ENCODE results near the gene ITPKC. TPM values are rescaled to one million over a fixed set of nuclear protein-coding genes. Genes with fewer than 3 reads are reported as not detected.

Gene ITPKC
- total and polyA plus RNA-seq, 2 donors, result 6.7 to 35.5 TPM

DNA sequence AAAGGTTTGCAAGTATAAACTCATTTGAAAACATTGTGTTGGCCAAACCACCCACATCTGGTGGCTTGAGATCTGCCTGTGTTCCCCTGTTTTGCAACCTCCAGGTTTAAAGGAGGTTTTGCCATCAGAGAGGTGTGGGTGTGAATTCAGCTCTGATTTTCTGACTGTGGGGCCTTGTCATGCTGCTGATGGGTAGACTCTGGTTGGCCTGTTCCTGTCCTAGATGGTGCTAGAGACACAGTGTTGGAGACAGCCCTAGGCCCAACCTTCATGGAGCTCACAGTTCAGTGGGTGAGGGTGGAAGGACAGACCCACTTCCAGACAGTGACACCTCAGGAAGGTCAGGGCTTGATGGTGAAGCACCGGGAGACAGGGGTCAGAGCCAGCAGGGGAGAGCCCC lies 68.6 kb downstream of the ITPKC start:
- DNase-seq (ENCODE audit: low read depth in 6 of 9, low spot score in 9 of 9), result no peak
- Histone ChIP-seq H3K27ac (ENCODE audit: low read depth in 1 of 2, low read length in 1 of 2) (no peak overlapping the region), H3K27me3 (ENCODE audit: control insufficient read depth in 2 of 2, insufficient read depth in 1 of 2, low read length in 1 of 2) (no peaks in the 10 kb centered on the region), H3K4me3 (ENCODE audit: low read length in 2 of 2) (no peak overlapping the region), H3K4me1 (ENCODE audit: control insufficient read depth in 2 of 2, insufficient read depth in 2 of 2, low read length in 2 of 2) (no peaks in the 10 kb centered on the region), H3K36me3 (ENCODE audit: control insufficient read depth in 2 of 2, insufficient read depth in 2 of 2, low read length in 1 of 2) (peaks cover 19 to 43% of the 10 kb centered on the region in 2 donors), H3K9me3 (ENCODE audit: control insufficient read depth in 2 of 2, insufficient read depth in 1 of 2, low read length in 1 of 2) (no peaks in the 10 kb centered on the region)
- 100% methylated on average over 1 of the region's 1 CpG for WGBS

GRCh38 chr19:40786060-40787037 lies 69.4 kb downstream of the ITPKC start:
- H3K4me3 ChIP-seq (ENCODE audit: low read length in 2 of 2), result no peak overlapping the region
- H3K36me3 ChIP-seq (ENCODE audit: control insufficient read depth in 2 of 2, insufficient read depth in 2 of 2, low read length in 1 of 2), result peaks cover 19 to 44% of the 10 kb centered on the region in 2 donors
- DNase-seq (ENCODE audit: low read depth in 6 of 9, low spot score in 9 of 9), result no peak
- no peaks in the 10 kb centered on the region for H3K4me1 ChIP-seq (ENCODE audit: control insufficient read depth in 2 of 2, insufficient read depth in 2 of 2, low read length in 2 of 2)
- WGBS, result 97% methylated on average over 25 of the region's 25 CpGs
- no peak overlapping the region for H3K27ac ChIP-seq (ENCODE audit: low read depth in 1 of 2, low read length in 1 of 2)
- no peaks in the 10 kb centered on the region for H3K27me3 ChIP-seq (ENCODE audit: control insufficient read depth in 2 of 2, insufficient read depth in 1 of 2, low read length in 1 of 2)
- no peaks in the 10 kb centered on the region for H3K9me3 ChIP-seq (ENCODE audit: control insufficient read depth in 2 of 2, insufficient read depth in 1 of 2, low read length in 1 of 2)

Other genes starting within 250 kb of the ITPKC start
- 33.1 TPM for gene SHKBP1, start 140.2 kb upstream of the ITPKC start, total RNA-seq
- gene SHKBP1, start 140.2 kb upstream of the ITPKC start, polyA plus RNA-seq, result 117 TPM
- gene LTBP4, start 115.7 kb upstream of the ITPKC start, total RNA-seq, result 6.0 TPM
- gene LTBP4, start 115.7 kb upstream of the ITPKC start, polyA plus RNA-seq, result 35.6 TPM
- 2.0 TPM for gene NUMBL, start 26.5 kb upstream of the ITPKC start, total RNA-seq
- 15.3 TPM for gene NUMBL, start 26.5 kb upstream of the ITPKC start, polyA plus RNA-seq
- 21.6 TPM for gene COQ8B, start 226 bp upstream of the ITPKC start, total RNA-seq
- 40.1 TPM for gene COQ8B, start 226 bp upstream of the ITPKC start, polyA plus RNA-seq
- 1.1 TPM for gene ACTMAP, start 33.4 kb downstream of the ITPKC start, total RNA-seq
- 7.4 TPM for gene ACTMAP, start 33.4 kb downstream of the ITPKC start, polyA plus RNA-seq
- gene SNRPA, start 34.1 kb downstream of the ITPKC start, total RNA-seq, result 60.9 TPM
- 58.4 TPM for gene SNRPA, start 34.1 kb downstream of the ITPKC start, polyA plus RNA-seq
- 3.8 TPM for gene MIA, start 58.4 kb downstream of the ITPKC start, total RNA-seq
- gene MIA, start 58.4 kb downstream of the ITPKC start, polyA plus RNA-seq, result 38.7 TPM
- gene RAB4B, start 61.1 kb downstream of the ITPKC start, total RNA-seq, result 24.2 TPM
- gene RAB4B, start 61.1 kb downstream of the ITPKC start, polyA plus RNA-seq, result 86.7 TPM
- gene EGLN2, start 82.1 kb downstream of the ITPKC start, total RNA-seq, result 80.0 TPM
- 90.3 TPM for gene EGLN2, start 82.1 kb downstream of the ITPKC start, polyA plus RNA-seq
- 0.09 TPM for gene CYP2A6, start 133.3 kb downstream of the ITPKC start, total RNA-seq
- gene CYP2A6, start 133.3 kb downstream of the ITPKC start, polyA plus RNA-seq, result 0.16 TPM
- not detected for gene CYP2A7, start 165.1 kb downstream of the ITPKC start, total RNA-seq
- gene CYP2A7, start 165.1 kb downstream of the ITPKC start, polyA plus RNA-seq, result 0.21 TPM

Measured in thymus (tissue), 11 donors.